Measurements from ENCODE around the gene PLCG2.
A peak's percentile ranks its signal among the peaks of the same experiment; 100 is the strongest.
"Not testable (repeated sequence)": the region's sequence is repeated elsewhere in the genome, so short reads cannot be mapped to it uniquely, and the experiment has no call there.

Gene PLCG2

DNA sequence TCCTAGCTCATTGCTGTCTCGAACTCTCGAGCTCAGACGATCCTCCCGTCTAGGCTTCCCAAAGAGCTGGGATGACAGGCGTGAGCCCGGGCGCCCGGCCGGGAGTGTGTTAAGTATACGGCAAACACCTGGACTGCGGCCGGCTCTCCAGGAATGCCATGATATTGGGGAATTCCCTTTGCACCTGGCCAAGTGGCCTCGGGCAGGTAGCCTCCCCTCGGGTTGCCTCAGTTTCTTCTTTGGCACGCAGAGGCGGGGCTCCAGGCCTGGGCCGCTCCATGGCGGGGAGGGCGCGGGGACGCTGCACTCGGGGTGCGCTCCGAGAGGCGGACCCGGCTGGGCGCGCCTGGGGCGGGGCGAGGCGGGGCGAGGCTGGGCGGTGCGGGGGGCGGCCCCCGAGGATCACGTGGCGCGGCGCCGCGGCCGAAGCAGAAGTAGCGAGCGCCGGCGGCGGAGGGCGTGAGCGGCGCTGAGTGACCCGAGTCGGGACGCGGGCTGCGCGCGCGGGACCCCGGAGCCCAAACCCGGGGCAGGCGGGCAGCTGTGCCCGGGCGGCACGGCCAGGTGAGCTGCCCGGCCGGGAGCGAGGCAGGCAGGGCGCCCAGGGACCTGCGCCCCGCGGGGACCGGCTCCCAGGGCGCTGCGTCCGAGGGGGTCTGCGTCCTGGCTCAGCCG is at the start of gene PLCG2:
Gene PLCG2 (plus strand): TSS at position 431 of the 675 bp plus-strand sequence. CDS start 6,699 bp downstream, outside the sequence.
- DNase-seq = peak; percentile 30

DNA sequence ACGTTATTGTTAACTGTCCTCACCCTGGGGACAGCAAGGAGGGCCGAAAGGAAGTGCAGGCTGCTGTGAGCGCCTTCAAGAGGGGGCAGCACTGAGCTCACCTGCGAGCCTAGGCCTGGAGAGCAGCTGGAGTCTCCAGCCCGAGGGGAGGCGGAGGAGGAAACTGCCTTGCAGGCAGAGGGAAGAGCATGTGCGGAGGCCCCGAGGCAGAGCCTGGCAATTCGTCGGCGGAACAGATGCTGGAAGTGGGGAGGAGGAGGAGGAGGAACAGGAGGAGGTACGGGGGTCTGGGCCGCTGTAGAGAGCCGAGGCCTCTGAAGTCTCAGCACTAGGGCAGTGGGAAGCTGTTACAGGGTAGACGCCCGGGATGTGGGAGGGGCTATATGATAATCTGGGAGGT is 49.6 kb upstream of the PLCG2 start:
- no peak for DNase-seq

DNA sequence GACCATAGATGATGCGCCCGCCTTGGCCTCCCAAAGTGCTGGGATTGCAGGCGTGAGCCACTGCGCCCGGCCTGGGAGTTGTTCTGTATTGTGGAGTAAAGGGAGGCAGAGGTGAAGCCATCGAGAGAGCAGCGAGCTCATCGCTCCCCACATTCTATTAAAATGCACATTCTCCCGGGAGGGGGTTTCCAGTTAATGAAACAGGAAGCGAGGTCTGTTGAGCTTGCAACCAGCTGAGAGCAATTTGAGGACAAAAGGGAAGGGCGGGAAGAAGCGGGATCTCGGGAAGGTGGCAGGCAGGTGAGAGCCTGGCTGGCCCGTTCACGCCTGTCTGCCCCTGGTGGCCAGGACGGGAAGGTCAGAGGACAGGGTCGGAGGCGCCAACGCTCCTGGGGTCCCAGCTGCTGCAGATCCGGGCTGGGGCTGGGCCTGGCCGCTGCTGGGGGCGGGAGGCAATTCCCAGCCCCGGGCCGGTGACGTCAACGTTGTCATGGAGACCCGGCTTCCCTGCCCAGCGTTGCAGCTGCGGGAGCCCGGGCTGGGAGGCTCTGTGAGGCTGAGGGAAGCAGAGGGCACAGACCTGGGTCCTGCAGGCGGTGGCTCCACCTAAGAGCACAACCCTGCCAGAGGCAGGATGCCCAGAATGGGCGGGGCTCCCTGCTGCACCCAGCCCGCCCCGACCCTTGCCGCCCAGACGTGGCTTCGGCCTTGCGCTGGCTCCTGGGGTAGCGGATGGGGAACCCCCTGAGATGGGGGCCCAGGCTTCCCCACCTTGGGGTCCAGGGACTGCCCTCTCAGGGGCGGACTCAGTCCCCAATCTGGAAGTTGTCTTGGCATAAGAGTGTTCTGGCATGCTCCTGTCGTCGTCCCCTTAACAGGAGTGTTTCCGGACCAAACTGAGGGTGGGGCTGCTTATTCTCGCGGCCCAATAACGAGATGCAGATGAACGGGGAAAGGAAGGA is 48.7 kb upstream of the PLCG2 start:
- DNase-seq = no peak

DNA sequence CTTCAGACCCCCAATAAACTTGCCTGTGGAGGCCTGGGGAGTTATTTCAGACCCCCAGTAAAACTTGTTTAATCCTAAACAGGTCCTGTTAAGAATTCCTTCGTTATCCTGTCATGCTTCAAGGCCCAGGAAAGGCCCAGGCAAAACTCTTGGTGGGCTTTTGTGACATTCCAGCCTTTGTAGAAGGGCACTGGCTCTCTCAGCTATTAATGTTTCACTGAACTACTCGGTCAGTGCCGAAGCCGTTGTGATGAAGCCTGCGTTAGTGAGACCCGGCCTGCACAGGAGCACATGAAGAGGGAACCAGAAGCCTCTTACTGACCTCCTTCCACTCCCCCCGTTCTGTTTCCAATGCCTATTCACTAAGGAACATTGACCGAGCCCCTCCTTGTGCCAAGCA is 47.4 kb upstream of the PLCG2 start:
- DNase-seq = no peak

DNA sequence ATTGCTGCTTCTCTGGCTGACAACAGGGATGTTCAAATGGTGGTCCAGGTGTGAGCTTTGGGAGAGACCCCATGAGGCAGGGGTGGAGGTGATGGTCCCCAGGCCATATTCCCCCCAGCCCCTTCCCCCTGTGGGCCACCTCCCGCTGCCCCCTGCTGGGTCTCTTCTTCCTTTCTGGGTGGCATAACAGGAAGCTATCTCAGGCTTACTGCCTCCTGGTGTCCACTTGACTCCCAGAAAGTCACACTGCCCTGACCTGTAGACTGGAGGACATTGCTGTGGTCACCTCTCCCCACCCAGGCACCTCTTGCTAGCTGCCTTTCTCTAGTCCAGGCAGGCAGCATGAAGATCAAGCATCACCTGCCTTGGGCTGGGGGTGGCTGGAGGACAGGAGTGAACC is 46.4 kb upstream of the PLCG2 start:
- no peak for DNase-seq

DNA sequence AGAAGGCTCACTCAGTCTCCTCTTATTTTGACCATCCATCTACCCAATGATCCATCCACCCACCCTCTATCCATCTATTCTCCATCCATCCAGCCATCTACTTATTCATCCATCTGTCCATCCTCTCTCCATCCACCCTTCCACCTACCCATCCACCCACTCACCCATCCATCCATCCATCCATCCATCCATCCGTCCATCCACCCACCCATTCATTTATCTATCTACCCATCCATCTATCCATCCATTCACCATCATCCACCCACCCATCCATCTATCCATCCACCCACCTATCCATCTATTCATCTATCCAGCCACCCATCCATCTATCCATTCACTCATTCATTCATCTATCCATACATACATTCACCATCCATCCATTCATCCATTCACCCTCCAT is 45.8 kb upstream of the PLCG2 start:
- no peak for DNase-seq

DNA sequence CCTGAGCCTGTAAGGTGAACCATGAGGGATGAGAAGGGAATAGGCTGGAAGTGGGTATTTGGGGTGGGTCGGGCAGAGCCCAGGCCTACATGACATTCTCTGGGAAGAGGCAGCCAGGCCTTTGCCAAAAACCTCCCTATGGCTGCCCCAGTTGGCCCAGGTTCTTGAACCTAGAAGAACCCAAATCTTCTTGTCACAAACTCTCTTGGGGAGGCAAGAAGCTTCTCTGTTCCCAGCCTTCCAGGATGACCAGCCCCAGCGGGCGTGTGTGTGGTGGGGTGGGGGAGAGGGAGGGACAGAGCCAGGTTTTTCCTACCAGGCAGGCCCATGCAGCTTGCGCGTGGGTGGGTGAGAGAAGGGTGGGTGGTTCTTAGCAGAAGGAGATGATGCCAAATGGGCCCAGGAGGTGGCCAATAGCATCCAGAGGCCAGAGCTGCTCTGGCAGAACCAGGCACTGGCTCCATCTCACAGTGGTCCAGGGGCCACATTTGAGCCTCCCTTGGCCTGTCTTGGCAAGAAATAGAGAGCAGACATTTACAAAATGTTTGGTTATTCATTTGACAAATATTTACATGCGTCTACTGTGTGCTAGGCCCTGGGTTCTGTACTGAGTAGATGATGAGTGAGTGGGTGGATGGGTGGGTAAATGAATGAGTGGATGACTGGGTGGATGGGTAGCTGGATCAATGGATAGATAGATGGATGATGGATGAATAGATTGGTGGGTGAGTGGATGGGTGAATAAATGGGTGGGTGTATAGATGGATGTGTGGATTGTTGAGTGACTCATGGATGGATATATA is 44.3 kb upstream of the PLCG2 start:
- DNase-seq = no peak

DNA sequence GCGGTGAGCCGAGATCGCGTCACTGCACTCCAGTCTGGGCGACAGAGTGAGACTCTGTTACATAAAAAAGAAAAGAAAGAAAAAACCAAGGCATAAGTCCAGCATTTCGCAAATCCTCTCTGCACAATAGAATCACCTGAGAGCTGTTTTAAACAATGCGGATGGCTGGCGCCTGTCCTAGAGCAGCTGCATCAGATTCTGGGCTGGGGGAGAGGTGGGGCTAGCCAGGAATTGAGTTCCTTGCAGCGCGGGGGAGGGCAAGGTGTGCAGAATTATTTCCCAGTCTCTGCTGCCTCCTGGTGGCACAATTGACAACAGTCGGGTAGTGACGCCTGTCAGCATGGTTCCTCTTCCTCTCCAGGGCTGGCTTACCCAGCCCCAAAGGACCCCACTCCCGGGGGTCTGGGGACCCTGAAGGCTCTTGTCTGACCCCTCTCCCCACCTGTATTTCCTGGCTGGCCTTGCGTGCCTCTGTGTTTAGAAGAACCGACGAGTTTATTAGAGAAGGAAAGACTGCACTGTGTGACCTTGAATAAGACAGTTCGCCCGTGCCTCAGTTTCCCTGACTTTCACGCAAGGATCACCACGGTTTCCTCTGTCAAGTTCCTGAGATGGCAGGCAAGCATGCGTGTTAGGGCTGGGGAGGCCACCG is 41.1 kb upstream of the PLCG2 start:
- DNase-seq = no peak

DNA sequence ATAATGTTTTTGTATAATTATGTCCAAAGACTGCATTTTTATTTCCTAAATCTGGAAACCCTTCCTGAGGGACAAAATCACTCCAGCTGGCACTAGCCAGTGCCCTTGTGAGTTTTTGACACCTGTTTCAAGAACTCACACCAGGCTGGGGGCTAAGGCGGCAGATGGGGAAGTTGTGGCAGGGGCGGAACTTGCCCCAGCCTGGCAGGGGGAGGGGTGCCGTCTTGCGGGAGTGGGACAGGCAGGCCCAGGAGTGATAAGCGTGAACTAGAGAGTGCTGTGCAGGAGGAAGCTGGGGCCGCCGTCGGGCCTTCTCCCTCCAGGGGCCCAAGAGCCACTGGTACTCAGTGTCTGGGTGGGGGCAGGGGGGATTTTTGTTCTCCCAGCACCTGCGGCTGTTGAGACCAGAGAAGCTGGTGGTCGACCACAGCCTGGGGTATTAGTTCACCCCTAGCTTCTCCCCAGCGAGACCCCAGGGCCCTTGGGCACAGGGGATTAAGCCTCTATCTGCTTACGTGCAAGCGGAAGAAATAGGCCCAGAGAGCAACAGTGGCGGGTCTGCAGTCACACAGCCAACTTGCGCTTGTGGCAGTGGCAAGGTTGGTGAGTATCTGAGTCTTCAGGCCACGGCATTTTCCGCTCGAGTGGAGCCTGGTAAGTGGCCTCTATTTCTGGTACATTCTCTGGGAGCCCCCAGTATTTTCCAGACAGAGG is 40.2 kb upstream of the PLCG2 start:
- DNase-seq = no peak

DNA sequence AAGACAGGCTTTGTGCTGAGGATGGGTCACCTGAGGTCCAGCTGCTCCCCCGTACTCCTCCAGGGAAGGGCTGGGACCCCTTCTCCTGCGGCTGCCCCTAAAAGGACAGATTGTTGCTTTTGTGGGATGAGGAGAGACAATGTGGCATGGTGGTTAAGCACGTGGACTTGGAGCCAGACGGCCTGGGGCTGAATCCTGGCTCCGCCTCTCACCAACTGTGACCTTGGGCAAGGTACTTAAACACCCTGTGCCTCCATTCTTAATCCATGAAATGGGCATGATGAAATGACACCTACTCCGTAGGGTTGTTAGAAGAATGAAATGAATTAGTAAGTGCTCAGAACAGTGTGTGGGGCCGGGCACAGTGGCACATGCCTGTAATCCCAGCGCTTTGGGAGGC is 39.6 kb upstream of the PLCG2 start:
- no peak for DNase-seq

DNA sequence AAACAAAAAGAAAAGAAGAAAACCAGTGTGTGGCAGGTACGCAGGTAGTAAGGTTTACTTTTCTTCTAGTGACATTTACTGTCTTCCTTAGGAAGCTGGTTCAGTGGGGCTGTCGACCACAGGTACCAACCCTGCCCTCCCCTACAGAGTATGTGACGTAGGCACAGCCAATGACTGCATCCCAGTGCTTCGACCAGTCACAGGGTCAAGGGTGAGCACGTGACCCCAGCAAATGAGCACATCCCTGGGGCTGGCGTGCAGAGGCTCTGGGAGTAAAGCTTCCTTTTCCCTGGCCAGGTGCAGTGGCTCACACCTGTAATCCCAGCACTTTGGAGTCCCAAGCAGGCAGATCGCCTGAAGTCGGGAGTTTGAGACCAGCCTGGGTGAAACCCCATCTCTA is 38.9 kb upstream of the PLCG2 start:
- DNase-seq = no peak

DNA sequence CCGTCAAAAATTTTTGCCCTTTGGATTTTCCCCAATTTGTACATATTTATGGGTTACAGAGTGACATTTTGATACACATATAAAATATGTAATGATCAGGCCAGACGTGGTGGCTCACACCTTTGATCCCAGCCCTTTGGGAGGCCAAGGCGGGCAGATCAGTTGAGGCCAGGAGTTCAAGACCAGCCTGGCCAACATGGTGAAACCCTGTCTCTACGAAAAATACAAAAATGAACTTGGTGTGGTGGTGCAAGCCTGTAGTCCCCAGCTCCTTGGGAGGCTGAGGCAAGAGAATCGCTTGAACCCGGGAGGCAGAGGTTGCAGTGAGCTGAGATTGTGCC is 37.7 kb upstream of the PLCG2 start:
- DNase-seq = not testable (repeated sequence)

DNA sequence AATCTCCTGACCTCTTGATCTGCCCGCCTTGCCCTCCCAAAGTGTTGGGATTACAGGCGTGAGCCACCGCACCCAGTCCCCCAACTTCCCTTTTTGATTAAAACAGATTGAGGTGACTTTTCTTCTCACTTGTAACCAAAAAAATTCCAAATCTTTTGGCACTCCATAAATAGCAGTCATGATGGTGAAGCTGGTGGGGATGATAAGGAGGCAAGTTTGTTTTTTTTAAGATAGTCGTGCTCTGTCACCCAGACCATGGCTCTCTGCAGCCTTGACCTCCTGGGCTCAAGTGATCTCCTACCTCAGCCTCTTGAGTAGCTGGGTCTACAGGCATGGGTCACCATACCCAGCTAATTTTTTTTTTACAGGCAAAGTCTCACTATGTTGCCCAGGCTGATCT is 34.7 kb upstream of the PLCG2 start:
- no peak for DNase-seq

DNA sequence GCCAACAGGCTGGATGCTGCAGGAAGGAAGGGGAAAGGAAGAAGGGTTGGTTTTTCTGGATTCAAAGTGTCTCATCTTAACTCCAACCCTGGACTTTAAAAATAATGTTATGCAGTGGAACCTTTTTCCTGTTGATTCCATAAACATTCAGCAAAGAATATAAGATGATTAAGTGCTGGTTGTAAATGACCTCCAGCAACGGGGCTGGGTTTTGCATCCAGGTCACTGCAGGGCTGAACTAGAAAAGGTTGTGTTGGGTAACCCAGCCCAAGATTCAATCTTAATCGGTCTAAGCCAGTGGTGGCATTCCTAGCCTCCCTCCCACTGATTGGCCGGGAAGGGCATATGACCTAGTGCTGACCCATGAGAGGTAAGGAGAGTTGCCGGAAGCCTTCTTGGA is 34.2 kb upstream of the PLCG2 start:
- DNase-seq = no peak

DNA sequence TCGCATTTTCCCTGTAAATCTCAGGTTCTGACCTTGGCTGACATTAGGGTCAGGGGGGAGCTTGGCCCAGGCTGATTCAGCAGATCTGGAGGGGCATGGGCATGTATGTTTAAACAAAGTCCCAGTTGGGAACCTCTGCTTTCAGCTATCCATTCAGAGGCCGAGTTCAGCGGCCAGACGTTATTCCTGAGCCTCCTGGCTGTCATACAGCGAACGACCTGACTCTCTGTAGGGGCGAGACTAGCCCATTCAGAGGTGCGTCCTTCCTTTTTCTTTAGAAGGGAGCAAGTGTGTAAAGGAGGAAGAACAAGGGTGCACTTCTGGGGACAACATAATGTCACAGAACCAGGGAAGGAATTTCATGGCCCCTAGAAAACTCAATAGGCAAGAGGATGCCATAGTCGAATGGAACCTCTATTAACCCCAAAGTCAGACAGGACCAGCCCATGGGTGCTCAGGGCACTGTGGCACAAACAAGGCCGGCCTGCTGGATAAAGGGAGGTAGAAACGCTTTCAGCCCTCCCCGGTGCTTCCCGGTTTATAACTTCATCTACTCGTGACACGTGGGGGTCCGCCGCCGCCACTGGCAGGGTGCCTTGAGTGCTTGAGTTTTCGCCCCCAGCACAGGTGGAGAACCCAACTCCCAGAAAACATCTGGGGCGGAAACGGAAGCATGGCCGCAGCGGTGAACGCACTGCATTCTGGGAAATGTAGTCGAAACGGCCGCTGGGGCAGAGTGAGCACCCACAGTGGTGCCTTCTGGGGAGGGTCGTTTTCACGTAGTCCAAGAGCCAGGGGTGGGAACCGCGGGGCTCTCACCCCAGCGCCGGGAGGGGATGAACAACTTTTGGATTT is 33.2 kb upstream of the PLCG2 start:
- no peak for DNase-seq

DNA sequence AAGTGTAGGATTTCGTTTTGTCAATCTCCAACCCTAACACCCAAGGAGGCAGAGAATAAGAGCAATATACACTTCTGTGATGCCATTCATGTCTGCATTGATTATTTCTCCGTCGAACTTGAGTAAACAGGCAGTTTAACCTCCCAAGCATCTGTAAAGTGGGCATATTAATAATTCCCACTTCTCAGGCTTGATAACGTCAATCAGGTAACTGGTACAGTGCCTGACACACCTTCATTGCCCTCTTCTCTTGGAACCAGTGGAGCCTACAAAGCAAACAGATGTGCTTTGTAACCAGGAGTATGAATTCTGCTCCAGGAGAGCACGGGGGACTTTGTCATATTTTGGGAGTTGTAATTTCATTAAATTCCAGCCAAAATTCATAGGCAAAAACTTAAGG is 32.5 kb upstream of the PLCG2 start:
- DNase-seq = no peak

DNA sequence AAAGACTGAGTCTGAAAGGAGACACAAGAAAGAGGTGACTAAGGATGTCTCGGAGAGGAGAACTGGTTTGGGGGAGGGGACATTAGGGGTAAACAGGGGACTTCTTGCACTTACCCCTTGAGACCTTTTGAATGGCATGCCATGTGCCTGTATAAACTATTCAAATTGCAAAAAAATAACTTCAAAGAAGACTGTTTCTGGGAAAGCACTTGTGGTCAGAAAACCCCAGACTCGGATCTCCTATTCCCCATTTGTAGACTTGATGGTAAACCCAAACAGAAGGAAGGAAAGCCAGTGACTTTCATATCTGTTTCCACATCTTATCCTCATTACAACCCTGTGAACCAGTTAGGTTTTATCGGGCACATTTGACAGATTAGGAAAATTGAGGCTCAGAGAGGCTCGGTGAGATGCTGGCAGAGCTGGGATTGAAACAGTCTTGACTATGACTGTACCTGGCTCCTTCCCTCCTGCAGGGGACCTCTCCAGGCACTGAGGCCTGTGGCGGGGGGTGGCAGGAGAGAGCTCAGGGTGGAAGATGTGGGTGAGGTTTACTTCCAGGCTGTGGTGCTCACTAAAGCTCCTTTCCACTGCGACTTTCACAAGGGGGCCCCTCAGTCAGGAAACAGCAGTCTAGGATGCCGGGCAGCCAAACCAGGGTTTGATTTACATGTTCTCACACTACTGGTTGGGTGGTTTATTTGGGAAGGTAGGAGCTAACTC is 30.5 kb upstream of the PLCG2 start:
- DNase-seq = no peak

DNA sequence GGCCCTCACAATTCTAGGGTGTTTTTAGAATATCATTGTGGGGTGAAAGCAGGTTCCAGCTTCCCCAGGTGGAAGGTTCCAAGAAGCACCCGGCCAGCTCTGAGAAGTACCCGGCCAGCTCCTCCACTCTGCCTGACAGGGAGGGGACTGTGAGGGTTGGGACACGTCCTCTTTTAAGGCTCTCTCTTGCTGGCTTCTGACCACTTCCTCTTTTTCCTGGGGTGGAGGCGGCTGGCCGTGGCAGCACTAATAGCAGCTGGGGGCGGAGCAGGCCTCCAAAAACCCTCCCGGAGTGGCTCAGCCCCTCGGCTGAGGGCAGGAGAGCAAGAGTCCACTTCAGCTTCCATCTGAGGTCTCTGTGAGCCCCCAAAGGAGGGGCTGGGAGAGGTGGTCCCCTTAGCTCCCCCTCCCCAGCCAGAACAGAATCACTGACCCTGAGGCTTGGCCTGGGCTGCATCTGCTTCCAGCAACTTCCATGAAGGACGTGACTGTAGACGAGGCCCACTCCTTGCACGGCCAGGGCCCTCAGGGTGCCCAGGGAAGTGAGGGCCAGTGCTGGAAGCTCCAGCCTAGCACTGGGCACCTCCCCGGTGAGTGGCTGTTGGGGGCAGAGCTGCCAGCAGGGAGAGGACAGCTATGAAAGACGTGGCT is 26.7 kb upstream of the PLCG2 start:
- no peak for DNase-seq

DNA sequence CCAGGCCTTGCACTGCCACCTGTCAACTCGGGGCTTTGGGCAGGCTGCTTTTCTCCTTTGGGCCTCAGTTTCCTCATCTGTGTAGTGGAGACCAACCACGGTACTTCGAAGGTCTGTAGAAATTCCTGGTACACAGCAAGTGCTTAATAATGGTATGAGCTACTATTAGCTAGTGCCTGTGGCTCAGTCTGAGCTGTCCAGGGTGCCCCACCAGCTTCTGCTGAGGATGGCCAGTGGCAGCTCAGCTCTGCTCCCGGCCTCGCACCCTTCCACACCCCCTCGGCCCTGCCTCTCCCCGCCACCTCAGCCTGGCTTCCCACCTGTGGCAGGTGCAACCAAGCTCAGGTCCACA is 26.2 kb upstream of the PLCG2 start:
- DNase-seq = no peak

DNA sequence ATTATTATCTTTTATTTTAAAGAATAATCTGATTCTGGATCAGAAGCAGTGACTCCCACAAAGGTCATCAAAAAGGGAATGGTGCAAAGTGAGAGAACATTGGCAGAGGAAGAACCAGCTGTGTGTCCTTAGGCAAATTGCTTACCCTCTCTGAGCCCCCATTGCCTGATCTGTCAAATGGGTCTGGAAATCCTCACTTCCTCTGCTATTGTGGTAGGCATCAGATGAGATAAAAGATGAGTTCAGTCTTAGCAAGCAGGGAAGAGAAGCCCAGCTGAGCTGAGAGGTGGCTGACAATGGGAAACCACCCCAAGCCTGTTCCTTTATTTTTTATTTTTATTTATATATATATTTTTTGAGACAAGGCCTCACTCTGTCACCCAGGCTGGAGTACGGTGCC is 24.2 kb upstream of the PLCG2 start:
- DNase-seq = no peak

All from cortex of kidney (tissue), 1 donor.